K562 (cell line): ENCODE measurements around the gene CHI3L1. TPM values are rescaled to one million over a fixed set of nuclear protein-coding genes. Genes with fewer than 3 reads are reported as not detected.

Experiments
- ATAC-seq: fragments of 200-7000 bp; cut with Tn5 transposase; 3 replicates; pipeline ENCODE4 v1.9.1; 2020; ENCODE audit warnings: moderate library complexity
- BruUV-seq: library from RNA; stranded (reverse); fragments of 400-500 nt; replicated peaks from 2 replicates; lab custom pipeline; 2021; lab: Mats Ljungman, UMichigan
- CTCF ChIA-PET: fragments of 300-600 bp; formaldehyde crosslinking; extraction: SDS; loops from one replicate; lab custom pipeline; 2021; ENCODE audit warnings: low intra/inter-chr PET ratio; lab: Yijun Ruan, JAX
- POLR2A ChIA-PET: fragments of 300-600, 350-650 bp; sonication (Branson Sonifier 250); formaldehyde crosslinking; extraction: SDS; loops from one replicate; lab custom pipeline; 2021; ENCODE audit warnings: antibody characterized with exemption, inconsistent platforms; lab: Yijun Ruan, JAX
- DNase-seq, 4 experiments: peaks; one replicate each; pipeline versions ENCODE4 v3.0.0 to v3.0.0-alpha.2; 2011 to 2018; ENCODE audit warnings: low spot score in 3 of 4, mixed read lengths in 3 of 4; ENCODE audit errors: extremely low read depth in 1 of 4
- FAIRE-seq: peaks from 2 replicates; lab custom pipeline; 2011; peaks lifted over from hg19 to GRCh38; lab: Jason Lieb, UNC
- H2AFZ ChIP-seq: 2 replicates; pipeline ENCODE4 v1.6.0; 2011; ENCODE audit warnings: low read depth, low read length, control low read depth, inconsistent platforms
- H3K27ac ChIP-seq: fragments of 200-600 bp; 3 replicates; pipeline ENCODE4 v1.8.0; 2011; ENCODE audit warnings: low read depth, mild to moderate bottlenecking, control low read depth, inconsistent platforms, low read length, moderate library complexity, mixed read lengths; ENCODE audit errors: extremely low read depth
- H3K27me3 ChIP-seq, 2 experiments: fragments of 300-600 bp in 1 of 2; 2 replicates in 1 of 2; 3 replicates in 1 of 2; pipeline versions ENCODE4 v1.6.0 to v1.8.0; 2011; ENCODE audit warnings: inconsistent platforms in 2 of 2, low read length in 2 of 2, mild to moderate bottlenecking in 1 of 2, mixed read lengths in 1 of 2, moderate library complexity in 1 of 2; ENCODE audit not compliant: control insufficient read depth in 2 of 2, insufficient read depth in 2 of 2
- H3K36me3 ChIP-seq: fragments of 300-600 bp; 3 replicates; pipeline ENCODE4 v1.8.0; 2011; ENCODE audit warnings: mild to moderate bottlenecking, low read length, inconsistent platforms; ENCODE audit not compliant: control insufficient read depth, insufficient read depth
- H3K4me1 ChIP-seq, 2 experiments: fragments of 200-600 bp in 1 of 2; replicated peaks in 1 of 2; 2 replicates in 1 of 2; 3 replicates in 1 of 2; pipeline versions ENCODE4 v1.5.1 to v1.8.0; 2011; ENCODE audit warnings: inconsistent platforms in 2 of 2, low read length in 2 of 2, mild to moderate bottlenecking in 1 of 2, mixed read lengths in 1 of 2, moderate library complexity in 1 of 2; ENCODE audit not compliant: control insufficient read depth in 2 of 2, insufficient read depth in 2 of 2
- H3K4me2 ChIP-seq: 2 replicates; pipeline ENCODE4 v1.6.1; 2011; ENCODE audit warnings: low read length, control low read depth, inconsistent platforms, mixed read lengths; ENCODE audit not compliant: insufficient read depth
- H3K4me3 ChIP-seq: fragments of 200-600 bp; sonication (generic), shearing (Covaris generic); 2 replicates; pipeline ENCODE4 v1.5.1; 2016; ENCODE audit warnings: control low read depth, inconsistent platforms
- H3K79me2 ChIP-seq: fragments of 200-600 bp; 3 replicates; pipeline ENCODE4 v1.8.0; 2011; ENCODE audit warnings: low read length, inconsistent platforms; ENCODE audit not compliant: control insufficient read depth, insufficient read depth
- H3K9ac ChIP-seq, 2 experiments: 2 replicates each; pipeline versions ENCODE4 v1.6.0 to v1.6.1; 2011; ENCODE audit warnings: low read depth in 2 of 2, low read length in 2 of 2, control low read depth in 1 of 2, inconsistent platforms in 1 of 2, mild to moderate bottlenecking in 1 of 2, mixed read lengths in 1 of 2; ENCODE audit not compliant: insufficient read depth in 1 of 2
- H3K9me1 ChIP-seq: one replicate; pipeline ENCODE4 v1.6.0; 2011; ENCODE audit warnings: inconsistent platforms, mild to moderate bottlenecking, low read length, moderate library complexity; ENCODE audit not compliant: control insufficient read depth, insufficient read depth
- H3K9me3 ChIP-seq: replicated peaks from 2 replicates; pipeline ENCODE4 v1.5.1; 2011; ENCODE audit warnings: low read depth, low read length, inconsistent platforms; ENCODE audit not compliant: control insufficient read depth, insufficient read depth
- H4K20me1 ChIP-seq: replicated peaks from 2 replicates; pipeline ENCODE4 v1.6.1; 2011; ENCODE audit warnings: low read length, inconsistent platforms, mixed read lengths; ENCODE audit not compliant: control insufficient read depth, insufficient read depth
- CBFA2T2 ChIP-seq: fragments of 450-650 bp; conservative IDR thresholded peaks from 2 replicates; pipeline ENCODE4 v1.6.1; 2017; ENCODE audit warnings: mild to moderate bottlenecking
- RBM22 ChIP-seq: fragments of 200-400 bp; formaldehyde crosslinking; IDR thresholded peaks from 2 replicates; pipeline ENCODE4 v1.6.1; 2018; ENCODE audit warnings: low read length, low read depth; ENCODE audit not compliant: poor library complexity, severe bottlenecking
- SMARCB1 ChIP-seq: IDR thresholded peaks from 2 replicates; pipeline ENCODE4 v1.6.1; 2011; ENCODE audit warnings: improper control_type of control experiment, low read depth; ENCODE audit not compliant: insufficient read length
- SOX6 ChIP-seq: fragments of 450-650 bp; IDR thresholded peaks from 2 replicates; pipeline ENCODE4 v1.6.1; 2014; ENCODE audit warnings: mild to moderate bottlenecking
- SREBF1 ChIP-seq: fragments of 150-350 bp; IDR thresholded peaks from 2 replicates; pipeline ENCODE4 v1.6.1; 2014; ENCODE audit warnings: antibody characterized with exemption, low read depth, low read length, borderline replicate concordance
- WGBS: fragments of 100-300 bp; shearing (Covaris generic); methylation state at CpG from one replicate; pipeline ENCODE4 v1.1.6; 2016; ENCODE audit warnings: low coverage, mixed read lengths; ENCODE audit not compliant: insufficient coverage; ENCODE audit errors: missing lambda C conversion rate; 5-methylcytosine and 5-hydroxymethylcytosine counted together
- in situ Hi-C: fragments of 300-500 bp; cut with MboI; formaldehyde crosslinking; loops from 4 replicates; pipeline ENCODE4 v1.15.0; 2018; ENCODE audit warnings: inconsistent platforms, mixed read lengths
- intact Hi-C: fragments of 100-400 bp; cut with micrococcal nuclease; formaldehyde crosslinking; loops from 2 replicates; pipeline ENCODE4 v1.14.2; 2022
- polyA plus RNA-seq, 8 experiments: library from polyadenylated mRNA; depleted of rRNA in 4 of 8; stranded (reverse) in 5 of 8; unstranded in 3 of 8; fragments of >200 nt; fragmentation: Nextera tagmentation in 2 of 8; fragmentation: Illumina TruSeq in 1 of 8; extraction: Ambion mirVana in 2 of 8; extraction: Trizol in 1 of 8; gene quantifications; 2 replicates each; pipeline versions ENCODE4 v1.2.1 to v1.2.3, GENCODE V29; 2011 to 2014; ENCODE audit warnings: inconsistent platforms in 1 of 8, missing spikeins in 1 of 8
- total RNA-seq, 7 experiments: library from RNA; depleted of rRNA in 6 of 7; stranded (reverse); fragments of >200 nt in 6 of 7; fragmentation: Illumina TruSeq in 2 of 7; extraction: Trizol in 2 of 7; gene quantifications; 2 replicates each; pipeline versions ENCODE4 v1.2.1 to v1.2.3, GENCODE V29; 2011 to 2021; ENCODE audit warnings: low replicate concordance in 1 of 7
- TF ChIP-seq, protein P1 (sequence below), 2 experiments: fragments of 450-650 bp; formaldehyde crosslinking in 1 of 2; IDR thresholded peaks; 2 replicates each; pipeline versions ENCODE4 v1.4.0 to v1.6.1; 2014 to 2020; ENCODE audit warnings: mild to moderate bottlenecking in 2 of 2, borderline replicate concordance in 1 of 2, low read depth in 1 of 2
- TF ChIP-seq, protein P2 (sequence below): sonication (generic); formaldehyde crosslinking; IDR thresholded peaks from 2 replicates; pipeline ENCODE4 v1.8.0; 2022; ENCODE audit warnings: mild to moderate bottlenecking, low read depth, missing genetic modification reagents
- TF ChIP-seq, protein P3 (sequence below): sonication (generic); formaldehyde crosslinking; IDR thresholded peaks from 2 replicates; pipeline ENCODE4 v1.8.1; 2022; ENCODE audit warnings: missing genetic modification reagents

CHI3L1 gene
- total and polyA plus RNA-seq, 9 of the 15 experiments (the other 6 are each of a cell fraction or from before 2014, with no cell fraction given): not detected

DNA sequence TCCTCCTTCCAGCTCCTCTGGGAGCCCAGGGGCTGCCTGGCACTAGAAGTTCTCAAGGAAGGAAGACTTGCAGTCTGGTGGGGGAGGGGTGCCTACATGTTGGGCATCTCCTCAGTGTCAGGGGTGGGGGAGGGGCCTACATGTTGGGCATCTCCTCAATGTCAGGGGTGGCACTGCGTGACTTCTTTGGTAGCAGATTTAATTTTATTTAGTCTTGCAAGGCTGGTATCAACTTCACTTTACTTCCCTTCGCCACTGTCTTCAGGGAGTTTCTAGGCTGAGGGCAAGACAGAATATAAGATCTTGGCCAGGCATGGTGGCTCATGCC, 40.5 kb downstream of the CHI3L1 start:
- WGBS: 0% methylated on average over 2 of the region's 2 CpGs
- no TSS peak for BruUV-seq
- H2AFZ ChIP-seq: no peak overlapping the region
- H3K4me3 ChIP-seq: no peak overlapping the region
- FAIRE-seq (no peak), DNase-seq (no peak), ATAC-seq (no peak)
- H3K27me3 ChIP-seq: peaks cover 33 to 82% of the 10 kb centered on the region in 2 experiments
- H3K9me3 ChIP-seq: no peaks in the 10 kb centered on the region
- intact Hi-C loops (no loop called here), in situ Hi-C loops (no loop called here)
- ChIA-PET POLR2A (interaction anchor here (0.9 kb wide), 1 partner anchor 12 kb away, joined by 3 read pairs; no protein-coding TSS in a partner anchor), CTCF (no interaction called here)
- H3K4me1 ChIP-seq: no peaks in the 10 kb centered on the region
- no peak overlapping the region for H3K9ac ChIP-seq
- no peaks in the 10 kb centered on the region for H3K79me2 ChIP-seq
- no peak overlapping the region for H3K27ac ChIP-seq
- H3K36me3 ChIP-seq: no peaks in the 10 kb centered on the region
- no peak overlapping the region for H3K4me2 ChIP-seq
- H4K20me1 ChIP-seq: peaks cover 11% of the 10 kb centered on the region
- H3K9me1 ChIP-seq: no peaks in the 10 kb centered on the region
- TF ChIP-seq SMARCB1: no peak
- TF ChIP-seq, protein P1, sequence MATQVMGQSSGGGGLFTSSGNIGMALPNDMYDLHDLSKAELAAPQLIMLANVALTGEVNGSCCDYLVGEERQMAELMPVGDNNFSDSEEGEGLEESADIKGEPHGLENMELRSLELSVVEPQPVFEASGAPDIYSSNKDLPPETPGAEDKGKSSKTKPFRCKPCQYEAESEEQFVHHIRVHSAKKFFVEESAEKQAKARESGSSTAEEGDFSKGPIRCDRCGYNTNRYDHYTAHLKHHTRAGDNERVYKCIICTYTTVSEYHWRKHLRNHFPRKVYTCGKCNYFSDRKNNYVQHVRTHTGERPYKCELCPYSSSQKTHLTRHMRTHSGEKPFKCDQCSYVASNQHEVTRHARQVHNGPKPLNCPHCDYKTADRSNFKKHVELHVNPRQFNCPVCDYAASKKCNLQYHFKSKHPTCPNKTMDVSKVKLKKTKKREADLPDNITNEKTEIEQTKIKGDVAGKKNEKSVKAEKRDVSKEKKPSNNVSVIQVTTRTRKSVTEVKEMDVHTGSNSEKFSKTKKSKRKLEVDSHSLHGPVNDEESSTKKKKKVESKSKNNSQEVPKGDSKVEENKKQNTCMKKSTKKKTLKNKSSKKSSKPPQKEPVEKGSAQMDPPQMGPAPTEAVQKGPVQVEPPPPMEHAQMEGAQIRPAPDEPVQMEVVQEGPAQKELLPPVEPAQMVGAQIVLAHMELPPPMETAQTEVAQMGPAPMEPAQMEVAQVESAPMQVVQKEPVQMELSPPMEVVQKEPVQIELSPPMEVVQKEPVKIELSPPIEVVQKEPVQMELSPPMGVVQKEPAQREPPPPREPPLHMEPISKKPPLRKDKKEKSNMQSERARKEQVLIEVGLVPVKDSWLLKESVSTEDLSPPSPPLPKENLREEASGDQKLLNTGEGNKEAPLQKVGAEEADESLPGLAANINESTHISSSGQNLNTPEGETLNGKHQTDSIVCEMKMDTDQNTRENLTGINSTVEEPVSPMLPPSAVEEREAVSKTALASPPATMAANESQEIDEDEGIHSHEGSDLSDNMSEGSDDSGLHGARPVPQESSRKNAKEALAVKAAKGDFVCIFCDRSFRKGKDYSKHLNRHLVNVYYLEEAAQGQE (IDR thresholded peaks at IDR 0.05; ENCODE audit: borderline replicate concordance): no peak
- TF ChIP-seq, protein P1 (CRISPR knock-in tag; IDR thresholded peaks at IDR 0.05; ENCODE audit: low read depth): no peak
- no peak for TF ChIP-seq RBM22
- TF ChIP-seq CBFA2T2: no peak
- TF ChIP-seq, protein P2, sequence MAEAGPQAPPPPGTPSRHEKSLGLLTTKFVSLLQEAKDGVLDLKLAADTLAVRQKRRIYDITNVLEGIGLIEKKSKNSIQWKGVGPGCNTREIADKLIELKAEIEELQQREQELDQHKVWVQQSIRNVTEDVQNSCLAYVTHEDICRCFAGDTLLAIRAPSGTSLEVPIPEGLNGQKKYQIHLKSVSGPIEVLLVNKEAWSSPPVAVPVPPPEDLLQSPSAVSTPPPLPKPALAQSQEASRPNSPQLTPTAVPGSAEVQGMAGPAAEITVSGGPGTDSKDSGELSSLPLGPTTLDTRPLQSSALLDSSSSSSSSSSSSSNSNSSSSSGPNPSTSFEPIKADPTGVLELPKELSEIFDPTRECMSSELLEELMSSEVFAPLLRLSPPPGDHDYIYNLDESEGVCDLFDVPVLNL (CRISPR knock-in tag): no peak
- no peak for TF ChIP-seq SREBF1
- TF ChIP-seq, protein P3, sequence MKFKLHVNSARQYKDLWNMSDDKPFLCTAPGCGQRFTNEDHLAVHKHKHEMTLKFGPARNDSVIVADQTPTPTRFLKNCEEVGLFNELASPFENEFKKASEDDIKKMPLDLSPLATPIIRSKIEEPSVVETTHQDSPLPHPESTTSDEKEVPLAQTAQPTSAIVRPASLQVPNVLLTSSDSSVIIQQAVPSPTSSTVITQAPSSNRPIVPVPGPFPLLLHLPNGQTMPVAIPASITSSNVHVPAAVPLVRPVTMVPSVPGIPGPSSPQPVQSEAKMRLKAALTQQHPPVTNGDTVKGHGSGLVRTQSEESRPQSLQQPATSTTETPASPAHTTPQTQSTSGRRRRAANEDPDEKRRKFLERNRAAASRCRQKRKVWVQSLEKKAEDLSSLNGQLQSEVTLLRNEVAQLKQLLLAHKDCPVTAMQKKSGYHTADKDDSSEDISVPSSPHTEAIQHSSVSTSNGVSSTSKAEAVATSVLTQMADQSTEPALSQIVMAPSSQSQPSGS (CRISPR knock-in tag): no peak
- TF ChIP-seq SOX6: no peak
